Transverse colon (tissue), 4 donors: Measurements from ENCODE around the gene SH3RF1. TPM values are rescaled to one million over a fixed set of nuclear protein-coding genes. Genes with fewer than 3 reads are reported as not detected.

Source experiments
- DNase-seq: peaks from one replicate; pipeline ENCODE4 v3.0.0-alpha.2; 2019
- H3K27ac ChIP-seq, 4 donors: fragments of 200-600 bp; sonication (generic); 2 replicates each; pipeline ENCODE4 v1.5.1; 2016 to 2018; ENCODE audit warnings: inconsistent platforms in 4 of 4
- H3K27me3 ChIP-seq: fragments of 200-600 bp; sonication (generic); 2 replicates; pipeline ENCODE4 v1.5.1; 2017; ENCODE audit warnings: inconsistent platforms
- H3K36me3 ChIP-seq, 4 donors: fragments of 200-600 bp; sonication (generic); 2 replicates each; pipeline ENCODE4 v1.5.1; 2017 to 2019; ENCODE audit warnings: inconsistent platforms in 4 of 4
- H3K4me1 ChIP-seq, 4 donors: fragments of 200-600 bp; sonication (generic); 2 replicates each; pipeline ENCODE4 v1.5.1; 2017 to 2020; ENCODE audit warnings: inconsistent platforms in 4 of 4
- H3K4me3 ChIP-seq, 4 donors: fragments of 200-600 bp; sonication (generic); 1 replicate in 1 of 4; 2 replicates in 3 of 4; pipeline versions ENCODE4 v1.5.1 to v1.6.1; 2017 to 2019; ENCODE audit warnings: inconsistent platforms in 4 of 4
- H3K9me3 ChIP-seq, 2 donors: fragments of 200-600 bp; sonication (generic); 2 replicates each; pipeline ENCODE4 v1.5.1; 2017 to 2019; ENCODE audit warnings: inconsistent platforms in 2 of 2
- EP300 ChIP-seq: sonication (generic); formaldehyde crosslinking; IDR thresholded peaks from one replicate; pipeline ENCODE4 v1.6.1; 2017; ENCODE audit warnings: antibody characterized with exemption, low read depth
- POLR2A ChIP-seq: fragments of 450-650 bp; IDR thresholded peaks from one replicate; pipeline ENCODE4 v1.6.1; 2016; ENCODE audit warnings: antibody characterized with exemption, mild to moderate bottlenecking, moderate library complexity
- POLR2AphosphoS5 ChIP-seq, 3 donors: sonication (generic); formaldehyde crosslinking; IDR thresholded peaks; one replicate each; pipeline ENCODE4 v1.6.1; 2016; ENCODE audit warnings: antibody characterized with exemption in 3 of 3
- WGBS, 2 donors: methylation state at CpG; one replicate each; pipeline ENCODE4 v1.1.5; 2018; ENCODE audit warnings: low coverage in 1 of 2; 5-methylcytosine and 5-hydroxymethylcytosine counted together
- in situ Hi-C, 4 donors: fragments of 200-750 bp; cut with MboI; loops; one replicate each; pipeline versions ENCODE4 v1.15.0 to v1.15.1; 2017; ENCODE audit warnings: low sequenced_read_pairs in 3 of 4, low pct_ligation_motif_present in 1 of 4, low pct_unique_long_range_greater_than_20kb in 1 of 4
- intact Hi-C: fragments of 100-400 bp; cut with DNase I; formaldehyde crosslinking; loops from one replicate; pipeline ENCODE4 v1.15.1; 2023; ENCODE audit warnings: low total_unique reads
- total RNA-seq, 4 donors: library from RNA; depleted of rRNA; stranded (reverse); fragments of >200 nt; gene quantifications; one replicate each; pipeline ENCODE4 v1.1.0, GENCODE V29; 2016
- TF ChIP-seq, protein P1 (sequence below), 5 experiments: fragments of 200-600 bp in 3 of 5; fragments of 450-650 bp in 2 of 5; sonication (generic) in 3 of 5; IDR thresholded peaks; 1 replicate in 2 of 5; 2 replicates in 3 of 5; pipeline ENCODE4 v1.5.1; 2016 to 2017; ENCODE audit warnings: antibody characterized with exemption in 5 of 5, inconsistent platforms in 3 of 5, mild to moderate bottlenecking in 2 of 5, moderate library complexity in 1 of 5

SH3RF1 gene
- total RNA-seq, 4 donors from 2014 or later: 49.0 to 63.4 (median 54.3) TPM

GRCh38 chr4:169071747-169072146, 199.0 kb downstream of the SH3RF1 start:
- in situ Hi-C loops: no loop called here
- 72 to 77% methylated on average over 3 to 6 of the region's 7 CpGs for whole genome bisulfite sequencing, 2 donors
- no peak for TF ChIP-seq POLR2A
- Histone ChIP-seq H3K27me3 (no peaks in the 10 kb centered on the region), H3K27ac (peak overlapping the region in 1 of 4 donors; percentile 83), H3K9me3 (no peaks in the 10 kb centered on the region), H3K4me3 (no peak overlapping the region), H3K4me1 (peaks cover 0 to 18% (median 9%) of the 10 kb centered on the region in 4 donors), H3K36me3 (no peaks in the 10 kb centered on the region)
- no peak for DNase-seq
- intact Hi-C loops: no loop called here

GRCh38 chr4:169070895-169071218, 199.9 kb downstream of the SH3RF1 start:
- no peaks in the 10 kb centered on the region for H3K27me3 ChIP-seq
- WGBS, 2 donors: 44 to 46% methylated on average over 5 of the region's 5 CpGs
- TF ChIP-seq POLR2A (no peak), EP300 (no peak), POLR2AphosphoS5 (IDR thresholded peaks at IDR 0.05) (no peak)
- TF ChIP-seq, protein P1, sequence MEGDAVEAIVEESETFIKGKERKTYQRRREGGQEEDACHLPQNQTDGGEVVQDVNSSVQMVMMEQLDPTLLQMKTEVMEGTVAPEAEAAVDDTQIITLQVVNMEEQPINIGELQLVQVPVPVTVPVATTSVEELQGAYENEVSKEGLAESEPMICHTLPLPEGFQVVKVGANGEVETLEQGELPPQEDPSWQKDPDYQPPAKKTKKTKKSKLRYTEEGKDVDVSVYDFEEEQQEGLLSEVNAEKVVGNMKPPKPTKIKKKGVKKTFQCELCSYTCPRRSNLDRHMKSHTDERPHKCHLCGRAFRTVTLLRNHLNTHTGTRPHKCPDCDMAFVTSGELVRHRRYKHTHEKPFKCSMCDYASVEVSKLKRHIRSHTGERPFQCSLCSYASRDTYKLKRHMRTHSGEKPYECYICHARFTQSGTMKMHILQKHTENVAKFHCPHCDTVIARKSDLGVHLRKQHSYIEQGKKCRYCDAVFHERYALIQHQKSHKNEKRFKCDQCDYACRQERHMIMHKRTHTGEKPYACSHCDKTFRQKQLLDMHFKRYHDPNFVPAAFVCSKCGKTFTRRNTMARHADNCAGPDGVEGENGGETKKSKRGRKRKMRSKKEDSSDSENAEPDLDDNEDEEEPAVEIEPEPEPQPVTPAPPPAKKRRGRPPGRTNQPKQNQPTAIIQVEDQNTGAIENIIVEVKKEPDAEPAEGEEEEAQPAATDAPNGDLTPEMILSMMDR (IDR thresholded peaks at IDR 0.05): no peak
- no peaks in the 10 kb centered on the region for H3K36me3 ChIP-seq
- no peaks in the 10 kb centered on the region for H3K9me3 ChIP-seq
- H3K4me3 ChIP-seq: no peak overlapping the region
- DNase-seq: peak; percentile 64
- intact Hi-C loops: no loop called here
- H3K4me1 ChIP-seq: peaks cover 0 to 18% (median 9%) of the 10 kb centered on the region in 4 donors
- peak overlapping the region; percentile 66 to 83 (median 74) for H3K27ac ChIP-seq
- in situ Hi-C loops: no loop called here

DNA sequence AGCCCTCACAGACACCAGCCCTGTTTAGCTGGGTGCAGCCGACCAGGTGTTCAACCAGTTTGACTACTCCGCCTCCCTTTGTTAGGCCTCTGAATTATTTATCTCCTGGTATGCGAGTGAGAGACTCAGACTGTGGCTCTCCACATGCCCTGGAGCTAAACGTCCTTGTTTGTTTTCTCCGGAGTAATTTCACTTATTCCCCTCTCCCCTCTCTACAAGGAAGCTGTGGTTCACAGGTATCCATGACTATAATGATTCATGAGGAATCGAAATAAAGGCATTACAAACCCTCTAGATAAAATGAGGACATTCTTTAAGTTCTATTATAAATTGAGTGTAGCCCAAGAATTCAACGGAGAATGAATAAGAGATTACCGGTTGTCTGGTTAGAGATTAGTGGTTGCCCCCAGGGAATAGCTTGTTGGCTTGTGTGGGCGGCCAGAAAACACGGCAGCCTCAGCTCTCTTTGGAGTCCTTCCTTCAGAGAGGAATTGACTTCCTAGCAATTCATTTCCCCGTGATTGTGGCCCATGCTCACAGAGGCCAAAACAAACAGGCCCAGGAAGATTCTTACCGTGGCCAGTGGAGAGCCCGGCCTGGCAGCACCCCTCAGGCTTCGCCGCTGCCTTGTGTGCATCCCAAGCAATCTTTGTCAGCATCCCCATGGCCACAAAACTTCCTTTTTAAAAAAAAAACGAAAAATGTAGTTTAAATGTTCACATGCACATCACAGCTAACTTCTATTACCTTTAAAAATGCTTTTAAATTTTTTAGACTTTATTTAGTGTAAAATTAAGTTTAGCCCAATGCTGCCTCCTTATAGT, 200.5 kb downstream of the SH3RF1 start:
- Histone ChIP-seq H3K36me3 (no peaks in the 10 kb centered on the region), H3K9me3 (no peaks in the 10 kb centered on the region), H3K27me3 (no peaks in the 10 kb centered on the region), H3K27ac (peak overlapping the region; percentile 66 to 83 (median 74)), H3K4me1 (peaks cover 0 to 18% (median 9%) of the 10 kb centered on the region in 4 donors), H3K4me3 (no peak overlapping the region)
- TF ChIP-seq EP300 (no peak), POLR2AphosphoS5 (IDR thresholded peaks at IDR 0.05) (peak in 1 of 3 donors; percentile 9)
- intact Hi-C loops: no loop called here
- in situ Hi-C loops: no loop called here
- peak; percentile 73 for DNase-seq
- 49% methylated on average over 10 to 16 of the region's 16 CpGs for WGBS, 2 donors

DNA sequence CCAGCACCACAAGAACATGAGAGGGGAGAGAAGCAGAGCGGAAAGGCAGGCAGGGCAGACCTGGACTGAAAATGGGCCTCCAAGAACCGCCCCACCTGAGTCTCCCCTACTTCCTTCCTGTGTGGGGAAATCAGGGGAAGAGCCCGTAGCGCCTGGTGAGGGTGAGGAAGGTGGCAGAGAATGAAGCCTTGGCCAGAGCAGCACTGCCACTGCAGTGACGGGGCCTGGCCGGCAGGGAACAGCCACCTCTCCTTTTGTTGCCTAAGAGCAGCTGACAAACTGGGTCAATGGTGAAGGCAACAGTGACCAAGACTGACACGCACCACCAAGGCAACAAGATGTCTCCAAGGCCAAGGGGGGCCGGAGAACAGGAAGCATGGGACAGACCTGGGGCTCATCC, 202.3 kb downstream of the SH3RF1 start:
- H3K4me1 ChIP-seq: peaks cover 0 to 20% (median 9%) of the 10 kb centered on the region in 4 donors
- no peak overlapping the region for H3K4me3 ChIP-seq
- H3K27me3 ChIP-seq: no peaks in the 10 kb centered on the region
- intact Hi-C loops: no loop called here
- no peak overlapping the region for H3K27ac ChIP-seq
- 75 to 95% methylated on average over 4 to 8 of the region's 8 CpGs for WGBS, 2 donors
- no peak for DNase-seq
- in situ Hi-C loops: no loop called here
- H3K9me3 ChIP-seq: no peaks in the 10 kb centered on the region
- TF ChIP-seq, protein P1 (IDR thresholded peaks at IDR 0.05): no peak
- TF ChIP-seq EP300 (no peak), POLR2A (no peak), POLR2AphosphoS5 (IDR thresholded peaks at IDR 0.05) (no peak)
- H3K36me3 ChIP-seq: no peaks in the 10 kb centered on the region

GRCh38 chr4:169066934-169067333, 203.8 kb downstream of the SH3RF1 start:
- Histone ChIP-seq H3K27ac (no peak overlapping the region), H3K9me3 (no peaks in the 10 kb centered on the region), H3K4me3 (no peak overlapping the region), H3K36me3 (no peaks in the 10 kb centered on the region), H3K27me3 (no peaks in the 10 kb centered on the region), H3K4me1 (peaks cover 5 to 35% (median 17%) of the 10 kb centered on the region in 4 donors)
- no peak for TF ChIP-seq EP300
- TF ChIP-seq POLR2AphosphoS5 (IDR thresholded peaks at IDR 0.05): no peak
- no peak for TF ChIP-seq POLR2A
- TF ChIP-seq, protein P1 (IDR thresholded peaks at IDR 0.05): no peak
- DNase-seq: no peak
- in situ Hi-C loops (no loop called here), intact Hi-C loops (no loop called here)
- 89 to 91% methylated on average over 5 of the region's 5 CpGs for WGBS, 2 donors
